Keratinocyte (primary cell): ENCODE results near the gene UQCRC1.

Source experiments
- EZH2 ChIP-seq: IDR thresholded peaks from one replicate; pipeline ENCODE4 v1.6.1; 2012; ENCODE audit warnings: inconsistent platforms, mild to moderate bottlenecking, low read length, moderate library complexity
- TF ChIP-seq, protein P1 (sequence below), 3 experiments: IDR thresholded peaks in 1 of 3; conservative IDR thresholded peaks in 1 of 3; optimal IDR thresholded peaks in 1 of 3; 2 replicates in 2 of 3; 3 replicates in 1 of 3; pipeline versions ENCODE3 to v1.5.1; 2011; ENCODE audit warnings: low read length in 3 of 3, mild to moderate bottlenecking in 3 of 3, moderate library complexity in 2 of 3, control low read depth in 1 of 3, inconsistent platforms in 1 of 3; ENCODE audit not compliant: insufficient read depth in 2 of 3; ENCODE audit errors: extremely low read depth in 1 of 3

DNA sequence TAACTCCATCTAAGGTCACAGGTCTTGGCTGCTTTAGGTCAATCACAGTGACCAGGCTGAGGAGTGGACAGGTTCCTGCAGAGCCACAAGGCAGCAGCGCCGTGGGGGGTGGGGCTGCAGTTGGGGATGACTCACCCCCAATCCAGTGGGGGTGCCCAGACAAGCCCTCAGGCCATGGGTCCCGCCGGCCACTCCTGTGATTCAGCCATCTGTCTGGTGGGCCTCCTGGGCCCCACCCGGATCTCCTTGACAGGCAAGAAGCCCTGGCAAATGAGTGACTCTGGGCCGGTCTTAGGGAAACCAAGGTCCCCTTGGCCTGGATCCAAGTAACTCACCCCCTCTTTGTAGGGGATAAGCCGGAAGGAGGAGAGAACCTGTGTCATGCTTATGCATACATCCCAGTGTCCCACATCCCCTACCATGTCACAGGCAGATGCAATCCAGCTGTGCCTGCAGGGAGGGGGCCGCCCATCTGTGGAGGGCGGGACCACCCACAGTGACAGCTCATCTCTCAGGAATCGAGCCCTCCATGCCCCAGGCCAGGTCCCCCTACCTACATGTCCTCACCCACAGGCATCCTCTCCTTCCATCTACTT lies 13.8 kb downstream of the UQCRC1 start:
- TF ChIP-seq, protein P1, sequence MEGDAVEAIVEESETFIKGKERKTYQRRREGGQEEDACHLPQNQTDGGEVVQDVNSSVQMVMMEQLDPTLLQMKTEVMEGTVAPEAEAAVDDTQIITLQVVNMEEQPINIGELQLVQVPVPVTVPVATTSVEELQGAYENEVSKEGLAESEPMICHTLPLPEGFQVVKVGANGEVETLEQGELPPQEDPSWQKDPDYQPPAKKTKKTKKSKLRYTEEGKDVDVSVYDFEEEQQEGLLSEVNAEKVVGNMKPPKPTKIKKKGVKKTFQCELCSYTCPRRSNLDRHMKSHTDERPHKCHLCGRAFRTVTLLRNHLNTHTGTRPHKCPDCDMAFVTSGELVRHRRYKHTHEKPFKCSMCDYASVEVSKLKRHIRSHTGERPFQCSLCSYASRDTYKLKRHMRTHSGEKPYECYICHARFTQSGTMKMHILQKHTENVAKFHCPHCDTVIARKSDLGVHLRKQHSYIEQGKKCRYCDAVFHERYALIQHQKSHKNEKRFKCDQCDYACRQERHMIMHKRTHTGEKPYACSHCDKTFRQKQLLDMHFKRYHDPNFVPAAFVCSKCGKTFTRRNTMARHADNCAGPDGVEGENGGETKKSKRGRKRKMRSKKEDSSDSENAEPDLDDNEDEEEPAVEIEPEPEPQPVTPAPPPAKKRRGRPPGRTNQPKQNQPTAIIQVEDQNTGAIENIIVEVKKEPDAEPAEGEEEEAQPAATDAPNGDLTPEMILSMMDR (optimal IDR thresholded peaks at IDR 0.05 in 1 of 3, IDR thresholded peaks at IDR 0.05 in 1 of 3, conservative IDR thresholded peaks at IDR 0.05 in 1 of 3; ENCODE audit: extremely low read depth in 1 of 3, insufficient read depth in 2 of 3, low read length in 3 of 3) = no peak
- TF ChIP-seq EZH2 = no peak
